Dermis microvascular lymphatic vessel endothelial cell (primary cell): ENCODE data around the gene EIF2B5. TPM values are rescaled to one million over a fixed set of nuclear protein-coding genes. Genes with fewer than 3 reads are reported as not detected.

Experiments used
- DNase-seq, 2 donors: peaks; one replicate each; pipeline versions ENCODE4 v3.0.0 to v3.0.0-alpha.2; 2010; ENCODE audit warnings: low read depth in 2 of 2
- total RNA-seq: library from RNA; depleted of rRNA; stranded (reverse); fragments of >200 nt; gene quantifications from 2 replicates; pipeline ENCODE4 v1.2.1, GENCODE V29; 2014

Gene EIF2B5
- total RNA-seq, 1 donor from 2014 or later, result 31.5 TPM

GRCh38 chr3:184173374-184173722 lies 38.2 kb downstream of the EIF2B5 start:
- DNase-seq, result no peak

- DNase-seq, result no peak
Observed at GRCh38 chr3:184174284-184174645, 39.1 kb downstream of the EIF2B5 start.

- DNase-seq, result peak; percentile 99 to 100
Observed at GRCh38 chr3:184174646-184175492, 39.7 kb downstream of the EIF2B5 start, which contains the start of gene AP2M1. AP2M1 (plus strand) TSS chr3:184174855; CDS start chr3:184176994, 2,139 bp downstream.

- DNase-seq, result no peak
Observed at GRCh38 chr3:184175506-184175905, 40.3 kb downstream of the EIF2B5 start.

- DNase-seq, result no peak
Observed at GRCh38 chr3:184175981-184176376, 40.8 kb downstream of the EIF2B5 start.

GRCh38 chr3:184176377-184177330 lies 41.5 kb downstream of the EIF2B5 start:
- peak; percentile 73 to 91 for DNase-seq

- no peak for DNase-seq
Observed at GRCh38 chr3:184177331-184177731, 42.2 kb downstream of the EIF2B5 start.

GRCh38 chr3:184177767-184178306 lies 42.7 kb downstream of the EIF2B5 start:
- DNase-seq, result no peak

GRCh38 chr3:184178521-184179138 lies 43.5 kb downstream of the EIF2B5 start:
- DNase-seq, result no peak

GRCh38 chr3:184180165-184180564 lies 45.0 kb downstream of the EIF2B5 start:
- DNase-seq, result peak in 1 of 2 donors; percentile 57

- DNase-seq, result no peak
Observed at GRCh38 chr3:184181596-184181995, 46.4 kb downstream of the EIF2B5 start.

- DNase-seq, result no peak
Observed at GRCh38 chr3:184183679-184184078, 48.5 kb downstream of the EIF2B5 start.

GRCh38 chr3:184184546-184185230 lies 49.5 kb downstream of the EIF2B5 start:
- DNase-seq, result no peak

- peak; percentile 95 to 99 for DNase-seq
Observed at GRCh38 chr3:184185461-184186183, 50.5 kb downstream of the EIF2B5 start.

- peak in 1 of 2 donors; percentile 56 for DNase-seq
Observed at GRCh38 chr3:184186184-184186901, 51.2 kb downstream of the EIF2B5 start, which contains the start of gene ABCF3. ABCF3 (plus strand) TSS chr3:184186199; CDS start chr3:184186208, 9 bp downstream.

GRCh38 chr3:184186902-184187207 lies 51.7 kb downstream of the EIF2B5 start:
- no peak for DNase-seq

- no peak for DNase-seq
Observed at GRCh38 chr3:184188080-184188479, 52.9 kb downstream of the EIF2B5 start.

GRCh38 chr3:184189421-184189820 lies 54.3 kb downstream of the EIF2B5 start:
- no peak for DNase-seq

- no peak for DNase-seq
Observed at GRCh38 chr3:184192889-184193288, 57.7 kb downstream of the EIF2B5 start.
